ENCODE measurements around the gene OR10P1.

The OR10P1 gene

DNA sequence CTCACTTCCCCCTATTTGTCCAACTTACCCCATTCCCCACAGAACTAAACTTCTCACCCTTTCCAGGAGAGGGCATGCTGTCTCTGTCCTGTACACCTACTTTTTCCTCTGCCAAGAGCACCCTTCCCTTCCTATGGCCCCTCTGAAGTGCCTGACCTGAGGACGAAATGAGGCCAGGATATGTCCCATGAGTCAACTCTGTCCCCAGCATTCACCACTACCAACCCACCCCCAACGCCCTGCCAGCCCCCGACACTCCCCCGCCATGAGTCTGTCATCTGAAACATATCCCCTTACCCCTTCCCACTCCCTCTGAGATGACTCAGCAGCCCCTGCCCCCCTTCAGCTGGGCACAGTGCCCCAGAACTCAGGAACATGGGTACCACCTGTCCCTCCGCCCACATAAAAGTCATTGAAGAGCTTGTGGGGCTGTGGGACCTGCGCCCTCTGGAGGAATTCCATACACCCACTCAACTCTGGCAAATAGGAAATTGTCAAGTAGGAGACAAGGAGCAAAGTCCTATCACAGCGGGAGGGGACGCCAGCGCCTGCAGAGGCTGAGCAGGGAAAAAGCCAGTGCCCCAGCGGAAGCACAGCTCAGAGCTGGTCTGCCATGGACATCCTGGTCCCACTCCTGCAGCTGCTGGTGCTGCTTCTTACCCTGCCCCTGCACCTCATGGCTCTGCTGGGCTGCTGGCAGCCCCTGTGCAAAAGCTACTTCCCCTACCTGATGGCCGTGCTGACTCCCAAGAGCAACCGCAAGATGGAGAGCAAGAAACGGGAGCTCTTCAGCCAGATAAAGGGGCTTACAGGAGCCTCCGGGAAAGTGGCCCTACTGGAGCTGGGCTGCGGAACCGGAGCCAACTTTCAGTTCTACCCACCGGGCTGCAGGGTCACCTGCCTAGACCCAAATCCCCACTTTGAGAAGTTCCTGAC, 44.7 kb downstream of the OR10P1 start:
- peak overlapping the region; percentile 24 for H3K4me2 ChIP-seq
- no peak for TF ChIP-seq Cebpa-rat (IDR thresholded peaks at IDR 0.05)
- no peak overlapping the region for H3K27ac ChIP-seq
- no peaks in the 10 kb centered on the region for H4K20me1 ChIP-seq
- H3K4me1 ChIP-seq: peaks cover 20% of the 10 kb centered on the region
- H3K4me3 ChIP-seq: no peak overlapping the region
- no peak overlapping the region for H3K9ac ChIP-seq
- H3K9me3 ChIP-seq: no peaks in the 10 kb centered on the region
- H3K27me3 ChIP-seq: no peaks in the 10 kb centered on the region
- no peaks in the 10 kb centered on the region for H3K36me3 ChIP-seq

DNA sequence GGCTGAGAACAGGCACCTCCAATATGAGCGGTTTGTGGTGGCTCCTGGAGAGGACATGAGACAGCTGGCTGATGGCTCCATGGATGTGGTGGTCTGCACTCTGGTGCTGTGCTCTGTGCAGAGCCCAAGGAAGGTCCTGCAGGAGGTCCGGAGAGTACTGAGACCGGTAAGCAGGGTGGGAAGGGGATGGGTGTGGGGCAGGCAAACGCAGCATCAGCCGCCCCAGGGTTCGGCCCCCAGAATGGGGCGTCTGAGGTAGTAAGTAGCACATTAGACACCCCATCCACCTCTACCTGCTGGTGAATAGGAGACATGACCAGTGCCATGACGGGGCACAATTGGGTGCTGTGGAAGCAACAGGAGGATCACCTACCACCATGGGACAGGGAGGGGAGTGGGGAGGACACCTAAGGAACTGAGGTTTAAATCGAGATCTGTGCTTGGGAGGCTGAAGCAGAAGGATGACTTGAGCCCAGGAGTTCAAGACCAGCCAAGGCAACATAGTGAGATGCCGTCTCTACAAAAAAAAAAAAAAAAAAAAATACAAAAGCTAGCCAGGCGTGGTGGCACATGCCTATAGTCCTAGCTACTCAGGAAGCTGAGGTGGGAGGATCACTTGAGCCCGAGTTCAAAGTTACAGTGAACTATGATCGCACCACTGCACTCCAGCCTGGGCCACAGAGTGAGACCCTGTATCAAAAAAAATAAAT, 45.5 kb downstream of the OR10P1 start:
- no peaks in the 10 kb centered on the region for H4K20me1 ChIP-seq
- peaks cover 20% of the 10 kb centered on the region for H3K4me1 ChIP-seq
- H3K4me2 ChIP-seq: peak overlapping the region; percentile 22
- H3K27me3 ChIP-seq: no peaks in the 10 kb centered on the region
- no peaks in the 10 kb centered on the region for H3K9me3 ChIP-seq
- TF ChIP-seq Cebpa-rat (IDR thresholded peaks at IDR 0.05): no peak
- H3K9ac ChIP-seq: no peak overlapping the region
- H3K36me3 ChIP-seq: no peaks in the 10 kb centered on the region
- no peak overlapping the region for H3K27ac ChIP-seq
- H3K4me3 ChIP-seq: no peak overlapping the region

DNA sequence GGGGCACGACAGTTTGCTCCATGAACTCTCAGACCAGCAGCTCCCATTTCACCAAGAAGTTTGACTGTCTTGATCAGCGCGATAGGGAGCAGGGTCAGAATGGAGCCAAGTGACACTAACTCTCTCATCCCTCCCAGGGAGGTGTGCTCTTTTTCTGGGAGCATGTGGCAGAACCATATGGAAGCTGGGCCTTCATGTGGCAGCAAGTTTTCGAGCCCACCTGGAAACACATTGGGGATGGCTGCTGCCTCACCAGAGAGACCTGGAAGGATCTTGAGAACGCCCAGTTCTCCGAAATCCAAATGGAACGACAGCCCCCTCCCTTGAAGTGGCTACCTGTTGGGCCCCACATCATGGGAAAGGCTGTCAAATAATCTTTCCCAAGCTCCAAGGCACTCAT, 47.0 kb downstream of the OR10P1 start:
- no peak for TF ChIP-seq Cebpa-rat (IDR thresholded peaks at IDR 0.05)
- no peaks in the 10 kb centered on the region for H3K9me3 ChIP-seq
- no peak overlapping the region for H3K9ac ChIP-seq
- no peaks in the 10 kb centered on the region for H3K36me3 ChIP-seq
- peaks cover 20% of the 10 kb centered on the region for H3K4me1 ChIP-seq
- H4K20me1 ChIP-seq: no peaks in the 10 kb centered on the region
- H3K4me3 ChIP-seq: no peak overlapping the region
- no peak overlapping the region for H3K4me2 ChIP-seq
- H3K27me3 ChIP-seq: no peaks in the 10 kb centered on the region
- no peak overlapping the region for H3K27ac ChIP-seq

DNA sequence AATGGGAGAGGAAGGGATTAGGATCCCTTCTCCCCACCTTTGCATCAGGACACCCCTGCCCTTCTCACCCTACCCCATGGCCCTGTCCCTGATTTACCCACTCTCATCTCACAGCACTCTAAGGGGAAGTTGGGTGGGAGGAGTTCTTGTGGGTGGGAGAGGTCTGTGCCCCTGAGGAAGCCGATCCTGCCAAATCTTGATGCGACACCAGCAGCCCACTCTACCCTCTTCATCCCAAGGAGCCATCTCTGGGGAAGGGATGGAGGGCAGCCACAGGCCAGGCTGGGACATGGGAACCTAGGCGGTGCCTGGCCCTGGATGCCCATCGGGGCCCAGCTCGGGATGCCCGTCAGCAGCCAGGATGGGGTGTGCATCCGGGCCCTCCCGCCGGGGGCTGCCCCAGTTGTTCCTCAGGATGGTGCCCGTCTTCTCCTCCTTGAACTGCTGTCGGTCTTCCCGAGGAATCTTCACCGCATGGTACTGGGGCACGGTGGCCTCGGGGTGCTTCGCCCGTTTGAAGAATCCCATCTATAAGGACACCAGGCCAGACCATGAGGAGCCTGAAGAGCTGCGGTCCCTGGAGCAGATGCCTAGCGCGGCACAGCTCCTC, 48.2 kb downstream of the OR10P1 start:
- TF ChIP-seq Cebpa-rat (IDR thresholded peaks at IDR 0.05): no peak
- H3K9me3 ChIP-seq: no peaks in the 10 kb centered on the region
- no peaks in the 10 kb centered on the region for H3K36me3 ChIP-seq
- peaks cover 20% of the 10 kb centered on the region for H3K4me1 ChIP-seq
- H3K4me2 ChIP-seq: no peak overlapping the region
- H3K9ac ChIP-seq: no peak overlapping the region
- H3K27ac ChIP-seq: no peak overlapping the region
- H3K27me3 ChIP-seq: no peaks in the 10 kb centered on the region
- no peaks in the 10 kb centered on the region for H4K20me1 ChIP-seq
- no peak overlapping the region for H3K4me3 ChIP-seq

DNA sequence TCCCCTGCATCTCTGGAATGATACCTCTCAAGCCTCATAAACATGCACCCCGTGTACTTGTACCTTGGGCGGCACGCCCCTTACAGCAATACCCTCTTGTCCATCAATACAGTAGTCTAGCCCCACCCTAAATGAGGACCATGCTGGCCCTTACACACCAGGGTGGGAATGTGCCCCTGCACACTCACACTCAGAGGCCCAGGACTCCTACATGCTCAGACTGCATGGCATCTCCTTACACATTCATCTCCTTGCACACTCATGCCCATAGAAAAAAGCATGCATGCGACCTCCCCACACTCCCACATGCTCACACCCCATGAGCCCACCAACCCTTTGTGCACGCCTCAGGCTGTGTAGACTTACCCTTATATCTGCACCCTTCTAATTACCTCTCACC, 49.0 kb downstream of the OR10P1 start:
- H3K9ac ChIP-seq: no peak overlapping the region
- no peaks in the 10 kb centered on the region for H3K36me3 ChIP-seq
- H3K4me3 ChIP-seq: no peak overlapping the region
- H3K27ac ChIP-seq: no peak overlapping the region
- no peak overlapping the region for H3K4me2 ChIP-seq
- H3K27me3 ChIP-seq: no peaks in the 10 kb centered on the region
- no peaks in the 10 kb centered on the region for H3K9me3 ChIP-seq
- no peak for TF ChIP-seq Cebpa-rat (IDR thresholded peaks at IDR 0.05)
- H3K4me1 ChIP-seq: peaks cover 20% of the 10 kb centered on the region
- H4K20me1 ChIP-seq: no peaks in the 10 kb centered on the region

DNA sequence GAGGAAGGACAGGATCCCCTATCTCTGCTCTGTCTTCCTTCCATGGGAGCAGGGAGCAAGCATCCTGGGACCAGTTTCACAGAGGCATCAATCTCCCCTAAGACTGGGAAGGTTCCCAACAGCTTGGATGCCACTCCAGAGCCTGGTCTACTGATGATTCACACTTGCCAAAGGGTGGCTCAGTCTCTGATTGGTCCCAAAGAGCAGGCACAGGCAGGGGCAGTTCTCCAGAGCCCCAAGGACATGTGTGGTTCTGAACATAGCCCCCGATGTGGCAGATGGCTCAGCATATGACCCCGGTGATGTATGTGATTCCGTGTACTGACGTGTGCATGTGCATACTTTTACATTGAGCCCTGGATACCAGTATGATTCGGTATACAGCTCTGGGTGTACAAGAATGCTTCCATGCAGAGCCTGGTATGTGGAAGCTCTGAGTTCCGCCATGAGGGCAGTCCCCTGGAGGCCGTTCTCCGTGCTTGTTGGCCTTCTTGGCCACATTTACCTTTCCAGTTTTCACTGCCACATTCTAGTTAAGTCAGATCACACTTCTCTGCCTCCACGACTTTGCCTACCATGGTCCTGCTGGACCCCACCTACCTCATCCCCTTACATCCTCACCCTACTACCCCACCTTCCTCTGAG, 49.8 kb downstream of the OR10P1 start:
- no peak overlapping the region for H3K9ac ChIP-seq
- no peaks in the 10 kb centered on the region for H3K27me3 ChIP-seq
- no peaks in the 10 kb centered on the region for H3K9me3 ChIP-seq
- H3K36me3 ChIP-seq: no peaks in the 10 kb centered on the region
- H3K4me1 ChIP-seq: peaks cover 18% of the 10 kb centered on the region
- no peaks in the 10 kb centered on the region for H4K20me1 ChIP-seq
- H3K4me2 ChIP-seq: no peak overlapping the region
- TF ChIP-seq Cebpa-rat (IDR thresholded peaks at IDR 0.05): no peak
- H3K4me3 ChIP-seq: no peak overlapping the region
- H3K27ac ChIP-seq: no peak overlapping the region
